ENCODE measurements around the gene PAGR1. TPM values are rescaled to one million over a fixed set of nuclear protein-coding genes. Genes with fewer than 3 reads are reported as not detected.
"Not testable (repeated sequence)": the region's sequence is repeated elsewhere in the genome, so short reads cannot be mapped to it uniquely, and the experiment has no call there.

The PAGR1 gene
- total RNA-seq, 1 experiment from 2014 or later = 60.1 TPM

DNA sequence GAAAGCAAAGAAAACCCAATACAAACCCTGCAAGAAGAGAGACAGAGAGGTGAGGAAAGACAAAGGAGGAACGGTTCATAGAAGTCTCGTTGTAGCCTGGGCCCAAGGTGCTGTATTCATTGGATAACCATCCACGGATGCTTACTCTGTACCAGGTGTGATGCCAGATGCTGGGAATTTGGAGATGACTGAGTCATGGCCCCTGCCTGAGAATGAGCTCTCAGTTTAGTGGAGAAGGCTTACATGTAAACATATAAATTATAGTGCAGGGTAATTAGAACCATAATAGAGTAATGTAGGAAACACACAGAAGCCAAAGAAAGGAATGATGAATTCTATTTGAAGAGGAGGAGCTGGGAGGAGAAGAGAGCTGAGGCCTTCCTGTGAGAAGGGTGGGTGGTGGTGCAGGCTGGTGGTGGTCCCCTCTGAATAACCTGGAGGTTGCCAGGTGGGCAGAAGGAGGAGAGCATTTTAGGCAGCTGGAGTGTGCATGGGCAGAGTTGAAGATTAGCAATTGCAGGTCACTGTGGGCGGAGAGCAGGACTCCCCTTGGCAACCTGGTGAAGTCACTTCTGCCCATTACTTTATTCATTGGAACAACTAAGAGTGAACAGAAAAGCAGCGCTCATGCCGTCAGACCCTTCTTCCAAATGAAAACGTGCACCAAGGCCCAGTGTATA lies 45.6 kb upstream of the PAGR1 start:
- H3K4me3 Mint-ChIP-seq = no peak overlapping the region
- DNase-seq (ENCODE audit: low spot score) (no peak), ATAC-seq (no peak)
- POLR2A ChIA-PET = no interaction called here
- H3K36me3 Mint-ChIP-seq = no peaks in the 10 kb centered on the region
- no peaks in the 10 kb centered on the region; the same call in 1 of the 2 replicates for H3K27me3 Mint-ChIP-seq (ENCODE audit: low read depth)
- H3K27ac Mint-ChIP-seq = no peak overlapping the region; the same call in 1 of the 2 replicates
- H3K4me1 Mint-ChIP-seq = peaks cover 6% of the 10 kb centered on the region
- TF ChIP-seq, protein P1, sequence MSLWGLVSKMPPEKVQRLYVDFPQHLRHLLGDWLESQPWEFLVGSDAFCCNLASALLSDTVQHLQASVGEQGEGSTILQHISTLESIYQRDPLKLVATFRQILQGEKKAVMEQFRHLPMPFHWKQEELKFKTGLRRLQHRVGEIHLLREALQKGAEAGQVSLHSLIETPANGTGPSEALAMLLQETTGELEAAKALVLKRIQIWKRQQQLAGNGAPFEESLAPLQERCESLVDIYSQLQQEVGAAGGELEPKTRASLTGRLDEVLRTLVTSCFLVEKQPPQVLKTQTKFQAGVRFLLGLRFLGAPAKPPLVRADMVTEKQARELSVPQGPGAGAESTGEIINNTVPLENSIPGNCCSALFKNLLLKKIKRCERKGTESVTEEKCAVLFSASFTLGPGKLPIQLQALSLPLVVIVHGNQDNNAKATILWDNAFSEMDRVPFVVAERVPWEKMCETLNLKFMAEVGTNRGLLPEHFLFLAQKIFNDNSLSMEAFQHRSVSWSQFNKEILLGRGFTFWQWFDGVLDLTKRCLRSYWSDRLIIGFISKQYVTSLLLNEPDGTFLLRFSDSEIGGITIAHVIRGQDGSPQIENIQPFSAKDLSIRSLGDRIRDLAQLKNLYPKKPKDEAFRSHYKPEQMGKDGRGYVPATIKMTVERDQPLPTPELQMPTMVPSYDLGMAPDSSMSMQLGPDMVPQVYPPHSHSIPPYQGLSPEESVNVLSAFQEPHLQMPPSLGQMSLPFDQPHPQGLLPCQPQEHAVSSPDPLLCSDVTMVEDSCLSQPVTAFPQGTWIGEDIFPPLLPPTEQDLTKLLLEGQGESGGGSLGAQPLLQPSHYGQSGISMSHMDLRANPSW (CRISPR knock-in tag; conservative IDR thresholded peaks at IDR 0.05; ENCODE audit: low read depth) = no peak
- TF ChIP-seq NFATC4 (CRISPR knock-in tag; IDR thresholded peaks at IDR 0.05) (no peak), ZNF396 (CRISPR knock-in tag; IDR thresholded peaks at IDR 0.05; ENCODE audit: borderline replicate concordance) (no peak), NFE2L1 (CRISPR knock-in tag; IDR thresholded peaks at IDR 0.05) (no peak)
- TF ChIP-seq, protein P2, sequence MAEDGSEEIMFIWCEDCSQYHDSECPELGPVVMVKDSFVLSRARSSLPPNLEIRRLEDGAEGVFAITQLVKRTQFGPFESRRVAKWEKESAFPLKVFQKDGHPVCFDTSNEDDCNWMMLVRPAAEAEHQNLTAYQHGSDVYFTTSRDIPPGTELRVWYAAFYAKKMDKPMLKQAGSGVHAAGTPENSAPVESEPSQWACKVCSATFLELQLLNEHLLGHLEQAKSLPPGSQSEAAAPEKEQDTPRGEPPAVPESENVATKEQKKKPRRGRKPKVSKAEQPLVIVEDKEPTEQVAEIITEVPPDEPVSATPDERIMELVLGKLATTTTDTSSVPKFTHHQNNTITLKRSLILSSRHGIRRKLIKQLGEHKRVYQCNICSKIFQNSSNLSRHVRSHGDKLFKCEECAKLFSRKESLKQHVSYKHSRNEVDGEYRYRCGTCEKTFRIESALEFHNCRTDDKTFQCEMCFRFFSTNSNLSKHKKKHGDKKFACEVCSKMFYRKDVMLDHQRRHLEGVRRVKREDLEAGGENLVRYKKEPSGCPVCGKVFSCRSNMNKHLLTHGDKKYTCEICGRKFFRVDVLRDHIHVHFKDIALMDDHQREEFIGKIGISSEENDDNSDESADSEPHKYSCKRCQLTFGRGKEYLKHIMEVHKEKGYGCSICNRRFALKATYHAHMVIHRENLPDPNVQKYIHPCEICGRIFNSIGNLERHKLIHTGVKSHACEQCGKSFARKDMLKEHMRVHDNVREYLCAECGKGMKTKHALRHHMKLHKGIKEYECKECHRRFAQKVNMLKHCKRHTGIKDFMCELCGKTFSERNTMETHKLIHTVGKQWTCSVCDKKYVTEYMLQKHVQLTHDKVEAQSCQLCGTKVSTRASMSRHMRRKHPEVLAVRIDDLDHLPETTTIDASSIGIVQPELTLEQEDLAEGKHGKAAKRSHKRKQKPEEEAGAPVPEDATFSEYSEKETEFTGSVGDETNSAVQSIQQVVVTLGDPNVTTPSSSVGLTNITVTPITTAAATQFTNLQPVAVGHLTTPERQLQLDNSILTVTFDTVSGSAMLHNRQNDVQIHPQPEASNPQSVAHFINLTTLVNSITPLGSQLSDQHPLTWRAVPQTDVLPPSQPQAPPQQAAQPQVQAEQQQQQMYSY (CRISPR knock-in tag; IDR thresholded peaks at IDR 0.05) = no peak
- H3K9me3 Mint-ChIP-seq = no peaks in the 10 kb centered on the region
- CTCF ChIA-PET = interaction anchor here (1.3 to 1.8 kb wide), 2 partner anchors 15 to 78 kb away, joined by 4 to 10 read pairs; no protein-coding TSS in a partner anchor

DNA sequence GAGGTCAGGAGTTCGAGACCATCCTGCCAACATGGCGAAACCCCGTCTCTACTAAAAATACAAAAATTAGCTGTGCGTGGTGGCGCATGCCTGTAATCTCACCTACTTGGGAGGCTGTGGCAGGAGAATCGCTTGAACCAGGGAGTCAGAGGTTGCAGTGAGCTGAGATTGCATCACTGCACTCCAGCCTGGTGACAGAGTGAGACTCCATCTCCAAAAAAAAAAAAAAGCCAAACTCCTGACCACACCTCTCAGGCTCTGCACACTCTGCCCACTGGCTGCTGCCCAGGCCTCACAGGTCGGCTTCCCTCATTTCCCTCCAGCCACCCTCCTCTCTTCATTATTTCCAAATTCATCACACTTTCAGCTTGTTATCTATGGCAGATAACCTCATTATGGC lies 43.6 kb upstream of the PAGR1 start:
- TF ChIP-seq GABPB1 (CRISPR knock-in tag; IDR thresholded peaks at IDR 0.05) = peak; percentile 57; the same call in 1 of the 2 replicates
- H3K4me3 Mint-ChIP-seq; POLR2A ChIA-PET; H3K9me3 Mint-ChIP-seq; H3K27ac Mint-ChIP-seq; H3K27me3 Mint-ChIP-seq (ENCODE audit: low read depth); ATAC-seq; H3K4me1 Mint-ChIP-seq; H3K36me3 Mint-ChIP-seq; DNase-seq (ENCODE audit: low spot score): not testable (repeated sequence)
- CTCF ChIA-PET = interaction anchor here (1.8 to 2.1 kb wide), 2 partner anchors 13 to 18 kb away, joined by 4 to 7 read pairs; partner anchors contain the start of gene KIF22

DNA sequence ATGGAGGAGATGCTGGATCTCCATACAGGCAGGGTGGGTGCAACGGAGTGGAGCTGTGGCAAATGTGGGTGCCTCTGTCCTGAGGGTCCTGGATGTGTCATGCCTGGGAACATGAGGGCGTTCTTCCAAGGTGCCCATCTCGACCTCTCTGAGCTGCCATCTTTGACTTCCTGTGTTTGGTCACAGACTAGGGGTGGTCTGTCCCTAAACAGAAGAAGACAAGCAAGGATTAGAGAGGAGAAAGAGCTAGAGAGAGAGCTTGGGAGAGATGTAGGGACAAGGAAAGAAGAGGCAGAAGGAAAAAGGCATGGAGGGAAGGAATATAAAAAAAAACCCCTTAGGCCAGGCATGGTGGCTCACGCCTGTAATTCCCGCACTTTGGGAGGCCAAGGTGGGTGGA lies 41.2 kb upstream of the PAGR1 start:
- no peak for TF ChIP-seq NFE2L1 (CRISPR knock-in tag; IDR thresholded peaks at IDR 0.05)
- no peak for TF ChIP-seq ZNF423 (CRISPR knock-in tag; IDR thresholded peaks at IDR 0.05)
- TF ChIP-seq, protein P3, sequence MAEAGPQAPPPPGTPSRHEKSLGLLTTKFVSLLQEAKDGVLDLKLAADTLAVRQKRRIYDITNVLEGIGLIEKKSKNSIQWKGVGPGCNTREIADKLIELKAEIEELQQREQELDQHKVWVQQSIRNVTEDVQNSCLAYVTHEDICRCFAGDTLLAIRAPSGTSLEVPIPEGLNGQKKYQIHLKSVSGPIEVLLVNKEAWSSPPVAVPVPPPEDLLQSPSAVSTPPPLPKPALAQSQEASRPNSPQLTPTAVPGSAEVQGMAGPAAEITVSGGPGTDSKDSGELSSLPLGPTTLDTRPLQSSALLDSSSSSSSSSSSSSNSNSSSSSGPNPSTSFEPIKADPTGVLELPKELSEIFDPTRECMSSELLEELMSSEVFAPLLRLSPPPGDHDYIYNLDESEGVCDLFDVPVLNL (CRISPR knock-in tag; IDR thresholded peaks at IDR 0.05; ENCODE audit: borderline replicate concordance, low read depth) = no peak
- no peak for TF ChIP-seq MYBL2 (CRISPR knock-in tag; IDR thresholded peaks at IDR 0.05)
- no peak for TF ChIP-seq NR3C1 (CRISPR knock-in tag; conservative IDR thresholded peaks at IDR 0.05; ENCODE audit: low read depth)
- TF ChIP-seq SP1 (CRISPR knock-in tag; conservative IDR thresholded peaks at IDR 0.05) = no peak
- no peak for TF ChIP-seq SMAD4 (CRISPR knock-in tag; IDR thresholded peaks at IDR 0.05)
- no peak for TF ChIP-seq PRRX2 (CRISPR knock-in tag; IDR thresholded peaks at IDR 0.05)
- TF ChIP-seq, protein P4, sequence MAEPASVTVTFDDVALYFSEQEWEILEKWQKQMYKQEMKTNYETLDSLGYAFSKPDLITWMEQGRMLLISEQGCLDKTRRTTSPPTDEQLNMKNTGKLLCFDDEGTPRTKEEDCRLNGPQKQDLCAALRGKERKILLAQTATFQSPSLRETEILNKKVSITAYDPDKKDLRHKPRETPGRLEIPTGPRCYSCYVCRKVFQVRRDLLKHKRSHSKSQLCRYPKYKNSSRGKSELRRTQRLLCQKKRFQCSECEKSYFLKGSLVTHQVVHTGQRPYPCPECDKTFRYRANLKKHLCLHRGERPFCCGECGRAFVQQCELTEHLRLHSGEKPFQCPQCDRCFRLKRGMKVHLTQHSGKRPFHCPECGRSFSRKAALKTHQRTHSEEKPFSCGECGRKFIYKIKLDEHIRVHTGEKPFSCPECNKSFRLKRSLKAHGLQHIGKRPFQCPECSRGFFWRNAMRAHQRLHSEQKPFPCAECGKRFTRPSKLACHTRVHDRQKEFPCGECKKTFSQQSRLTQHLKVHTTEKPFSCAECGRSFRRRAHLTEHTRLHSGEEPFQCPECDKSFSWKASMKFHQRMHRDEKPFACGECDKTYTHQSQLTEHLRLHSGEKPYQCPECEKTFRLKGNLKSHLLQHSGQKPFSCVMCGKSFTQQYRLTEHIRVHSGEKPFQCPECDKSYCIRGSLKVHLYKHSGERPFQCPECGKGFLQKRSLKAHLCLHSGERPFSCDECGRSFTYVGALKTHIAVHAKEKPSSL (CRISPR knock-in tag; conservative IDR thresholded peaks at IDR 0.05) = no peak
- Mint-ChIP-seq H3K36me3 (no peaks in the 10 kb centered on the region), H3K27ac (no peak overlapping the region), H3K4me3 (no peak overlapping the region), H3K27me3 (ENCODE audit: low read depth) (peaks cover 20% of the 10 kb centered on the region), H3K9me3 (no peaks in the 10 kb centered on the region), H3K4me1 (peaks cover 8% of the 10 kb centered on the region)
- DNase-seq (ENCODE audit: low spot score) (no peak), ATAC-seq (no peak)
- POLR2A ChIA-PET = no interaction called here
- CTCF ChIA-PET = interaction anchor here (1.5 kb wide), 1 partner anchor 15 kb away, joined by 6 read pairs; the partner anchor contains the start of gene KIF22
